ENCODE data around the gene NCF4.

Gene NCF4

GRCh38 chr22:36926309-36926708 lies 65.5 kb downstream of the NCF4 start:
- no peak overlapping the region for H3K4me3 ChIP-seq (ENCODE audit: low read depth, low read length)
- TF ChIP-seq, protein P1, sequence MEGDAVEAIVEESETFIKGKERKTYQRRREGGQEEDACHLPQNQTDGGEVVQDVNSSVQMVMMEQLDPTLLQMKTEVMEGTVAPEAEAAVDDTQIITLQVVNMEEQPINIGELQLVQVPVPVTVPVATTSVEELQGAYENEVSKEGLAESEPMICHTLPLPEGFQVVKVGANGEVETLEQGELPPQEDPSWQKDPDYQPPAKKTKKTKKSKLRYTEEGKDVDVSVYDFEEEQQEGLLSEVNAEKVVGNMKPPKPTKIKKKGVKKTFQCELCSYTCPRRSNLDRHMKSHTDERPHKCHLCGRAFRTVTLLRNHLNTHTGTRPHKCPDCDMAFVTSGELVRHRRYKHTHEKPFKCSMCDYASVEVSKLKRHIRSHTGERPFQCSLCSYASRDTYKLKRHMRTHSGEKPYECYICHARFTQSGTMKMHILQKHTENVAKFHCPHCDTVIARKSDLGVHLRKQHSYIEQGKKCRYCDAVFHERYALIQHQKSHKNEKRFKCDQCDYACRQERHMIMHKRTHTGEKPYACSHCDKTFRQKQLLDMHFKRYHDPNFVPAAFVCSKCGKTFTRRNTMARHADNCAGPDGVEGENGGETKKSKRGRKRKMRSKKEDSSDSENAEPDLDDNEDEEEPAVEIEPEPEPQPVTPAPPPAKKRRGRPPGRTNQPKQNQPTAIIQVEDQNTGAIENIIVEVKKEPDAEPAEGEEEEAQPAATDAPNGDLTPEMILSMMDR (conservative IDR thresholded peaks at IDR 0.05; ENCODE audit: low read depth, low read length) = no peak
- no peak for DNase-seq (ENCODE audit: low read depth)

DNA sequence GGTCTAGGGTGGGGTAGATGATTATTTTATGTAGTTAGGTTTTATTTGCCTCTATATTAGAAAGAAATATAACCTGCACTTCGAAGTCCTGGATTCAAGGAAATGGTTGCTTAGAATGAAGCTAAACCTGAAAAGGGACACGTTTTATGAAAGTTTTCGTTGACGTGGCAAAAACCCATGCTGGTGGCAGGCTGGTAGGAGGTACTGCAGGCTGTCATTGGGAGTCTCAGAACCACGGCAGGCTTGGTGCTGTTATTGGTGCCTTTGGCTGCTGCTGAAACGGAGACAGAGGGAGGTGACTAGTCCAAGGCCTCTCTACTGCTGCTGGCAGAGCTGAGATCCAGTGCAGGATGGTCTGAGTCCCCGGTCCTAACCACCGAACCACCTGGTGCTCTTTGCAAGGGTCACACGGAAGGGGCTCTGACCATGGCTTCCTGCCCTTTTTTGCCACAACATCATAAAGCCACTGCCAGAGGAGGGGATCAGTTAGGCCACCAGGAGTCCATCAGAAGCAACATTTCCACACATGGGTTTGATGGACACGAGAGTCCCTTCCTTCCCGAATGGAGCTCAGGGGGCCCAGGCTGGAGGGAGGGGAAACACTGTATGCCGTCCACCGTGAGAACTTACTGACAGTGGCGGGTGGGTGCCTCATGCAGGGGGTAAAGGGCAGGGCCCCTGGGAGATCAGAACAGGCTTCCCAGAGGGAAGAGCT lies 66.1 kb downstream of the NCF4 start:
- DNase-seq (ENCODE audit: low read depth) = no peak
- TF ChIP-seq, protein P1 (conservative IDR thresholded peaks at IDR 0.05; ENCODE audit: low read depth, low read length) = no peak
- H3K4me3 ChIP-seq (ENCODE audit: low read depth, low read length) = no peak overlapping the region
